PC-9 (cell line): ENCODE results near the gene TMEM92. TPM values are rescaled to one million over a fixed set of nuclear protein-coding genes. Genes with fewer than 3 reads are reported as not detected.

Experiments
- BruUV-seq: library from RNA; stranded (reverse); fragments of 400-500 nt; replicated peaks from 2 replicates; lab custom pipeline; 2021; lab: Mats Ljungman, UMichigan
- CTCF ChIA-PET: fragments of 300-600 bp; sonication (Branson Sonifier 250); formaldehyde crosslinking; loops from one replicate; lab custom pipeline; 2022; ENCODE audit warnings: antibody characterized with exemption; lab: Charles Lee
- POLR2A ChIA-PET: fragments of 300-600 bp; sonication (Branson Sonifier 250); formaldehyde crosslinking; loops from one replicate; lab custom pipeline; 2022; ENCODE audit warnings: antibody characterized with exemption; ENCODE audit not compliant: unreplicated experiment; lab: Charles Lee
- DNase-seq, 2 experiments: peaks; one replicate each; pipeline versions ENCODE4 v3.0.0 to v3.0.0-alpha.2; 2015 to 2022; ENCODE audit warnings: mixed read lengths in 1 of 2
- H2AFZ ChIP-seq: fragments of 200-600 bp; sonication (generic); 2 replicates; pipeline ENCODE4 v1.8.1; 2017; ENCODE audit warnings: antibody characterized with exemption
- H3F3A ChIP-seq: fragments of 200-600 bp; sonication (generic); 2 replicates; pipeline ENCODE4 v1.8.1; 2017; ENCODE audit warnings: antibody characterized with exemption, mild to moderate bottlenecking, low read depth; ENCODE audit not compliant: insufficient read depth
- H3K27ac ChIP-seq: fragments of 200-600 bp; sonication (generic); 2 replicates; pipeline ENCODE4 v1.6.1; 2016; ENCODE audit warnings: mixed run types
- H3K27me3 ChIP-seq: fragments of 200-600 bp; sonication (generic); 2 replicates; pipeline ENCODE4 v1.6.1; 2016; ENCODE audit warnings: low read depth, mixed run types; ENCODE audit not compliant: insufficient read depth
- H3K36me3 ChIP-seq: fragments of 200-600 bp; sonication (generic); 2 replicates; pipeline ENCODE4 v1.6.1; 2016; ENCODE audit warnings: low read depth, mixed run types
- H3K4me1 ChIP-seq: fragments of 200-600 bp; sonication (generic); replicated peaks from 2 replicates; pipeline ENCODE4 v1.6.1; 2016; ENCODE audit warnings: mixed run types; ENCODE audit not compliant: insufficient read depth
- H3K4me2 ChIP-seq: fragments of 200-600 bp; sonication (generic); 2 replicates; pipeline ENCODE4 v1.6.1; 2017; ENCODE audit warnings: mixed run types
- H3K4me3 ChIP-seq: fragments of 200-600 bp; sonication (generic); 2 replicates; pipeline ENCODE4 v1.6.1; 2016; ENCODE audit warnings: mixed run types
- H3K79me2 ChIP-seq: fragments of 200-600 bp; sonication (generic); 2 replicates; pipeline ENCODE4 v1.6.1; 2017; ENCODE audit warnings: low read depth, mixed run types
- H3K9me2 ChIP-seq: fragments of 200-600 bp; sonication (generic); 2 replicates; pipeline ENCODE4 v1.8.1; 2017; ENCODE audit warnings: mild to moderate bottlenecking; ENCODE audit not compliant: insufficient read depth
- H3K9me3 ChIP-seq: fragments of 200-600 bp; sonication (generic); 2 replicates; pipeline ENCODE4 v1.8.1; 2016; ENCODE audit warnings: low read depth; ENCODE audit not compliant: insufficient read depth
- H4K20me1 ChIP-seq: fragments of 200-600 bp; sonication (generic); 2 replicates; pipeline ENCODE4 v1.8.1; 2017; ENCODE audit not compliant: insufficient read depth
- CTCF ChIP-seq: fragments of 200-600 bp; sonication (generic); conservative IDR thresholded peaks from 2 replicates; pipeline ENCODE4 v1.6.1; 2017; ENCODE audit warnings: mixed run types, antibody characterized with exemption, mild to moderate bottlenecking, moderate library complexity
- EZH2 ChIP-seq: fragments of 200-600 bp; sonication (generic); IDR thresholded peaks from 2 replicates; pipeline ENCODE4 v1.8.0; 2017; ENCODE audit warnings: antibody characterized with exemption, low read depth
- intact Hi-C: fragments of 100-400 bp; cut with micrococcal nuclease; formaldehyde crosslinking; loops from one replicate; pipeline ENCODE4 v1.10.0; 2022; ENCODE audit not compliant: unreplicated experiment
- total RNA-seq: library from RNA; stranded (reverse); gene quantifications from 2 replicates; pipeline ENCODE4 v1.2.3, GENCODE V29; 2021

TMEM92 gene
- total RNA-seq, 1 experiment from 2014 or later = 16.6 TPM

- BruUV-seq = no TSS peak
Measured at GRCh38 chr17:50326831-50327364, 52.6 kb downstream of the TMEM92 start.

GRCh38 chr17:50328363-50329325, 54.4 kb downstream of the TMEM92 start:
- no peak overlapping the region for H3K4me3 ChIP-seq
- ChIA-PET CTCF (no interaction called here), POLR2A (no interaction called here)
- no peak for DNase-seq
- TF ChIP-seq CTCF = no peak
- TF ChIP-seq EZH2 = no peak
- intact Hi-C loops = no loop called here
- H3K4me2 ChIP-seq = no peak overlapping the region
- H3K79me2 ChIP-seq = no peaks in the 10 kb centered on the region
- no peaks in the 10 kb centered on the region for H3K9me2 ChIP-seq
- H4K20me1 ChIP-seq = no peaks in the 10 kb centered on the region
- H3F3A ChIP-seq = no peaks in the 10 kb centered on the region
- no TSS peak for BruUV-seq
- H3K9me3 ChIP-seq = no peaks in the 10 kb centered on the region
- H3K4me1 ChIP-seq = no peaks in the 10 kb centered on the region
- no peaks in the 10 kb centered on the region for H3K36me3 ChIP-seq
- H3K27me3 ChIP-seq = no peaks in the 10 kb centered on the region
- H3K27ac ChIP-seq = no peak overlapping the region
- no peak overlapping the region for H2AFZ ChIP-seq

More at GRCh38 chr17:50326831-50327364, 52.6 kb downstream of the TMEM92 start:
- H3K27ac ChIP-seq = no peak overlapping the region
- DNase-seq = no peak
- H3K4me3 ChIP-seq = no peak overlapping the region
- H2AFZ ChIP-seq = no peak overlapping the region
- H3K79me2 ChIP-seq = no peaks in the 10 kb centered on the region
- intact Hi-C loops = no loop called here
- ChIA-PET CTCF (no interaction called here), POLR2A (no interaction called here)
- no peaks in the 10 kb centered on the region for H3K4me1 ChIP-seq
- H3K36me3 ChIP-seq = no peaks in the 10 kb centered on the region
- no peaks in the 10 kb centered on the region for H3K9me2 ChIP-seq
- no peaks in the 10 kb centered on the region for H4K20me1 ChIP-seq
- TF ChIP-seq EZH2 (no peak), CTCF (no peak)
- H3F3A ChIP-seq = no peaks in the 10 kb centered on the region
- no peak overlapping the region for H3K4me2 ChIP-seq
- no peaks in the 10 kb centered on the region for H3K27me3 ChIP-seq
- H3K9me3 ChIP-seq = no peaks in the 10 kb centered on the region

- Histone ChIP-seq H3K79me2 (no peaks in the 10 kb centered on the region), H3K9me2 (no peaks in the 10 kb centered on the region), H3K4me1 (no peaks in the 10 kb centered on the region), H3K27me3 (no peaks in the 10 kb centered on the region), H3F3A (no peaks in the 10 kb centered on the region), H3K9me3 (no peaks in the 10 kb centered on the region), H3K27ac (no peak overlapping the region), H3K36me3 (no peaks in the 10 kb centered on the region), H3K4me2 (no peak overlapping the region), H4K20me1 (no peaks in the 10 kb centered on the region), H3K4me3 (no peak overlapping the region), H2AFZ (no peak overlapping the region)
- no peak for TF ChIP-seq CTCF
- TF ChIP-seq EZH2 = no peak
- intact Hi-C loops = no loop called here
- no peak for DNase-seq
- ChIA-PET POLR2A (no interaction called here), CTCF (no interaction called here)
- no TSS peak for BruUV-seq
Measured at GRCh38 chr17:50329716-50330115, 55.5 kb downstream of the TMEM92 start.
